ENCODE data around the gene TMEM176B. TPM values are rescaled to one million over a fixed set of nuclear protein-coding genes. Genes with fewer than 3 reads are reported as not detected.

TMEM176B gene
- total RNA-seq, 1 experiment from 2014 or later, result 0.31 TPM

- DNase-seq (ENCODE audit: low read depth, low spot score) (no peak), ATAC-seq (no peak)
- Histone ChIP-seq H3K27ac (ENCODE audit: low read length) (no peak overlapping the region), H3K9me3 (ENCODE audit: control insufficient read depth, insufficient read depth, low read depth, low read length) (no peaks in the 10 kb centered on the region), H3K36me3 (ENCODE audit: control insufficient read depth, insufficient read depth, low read length) (no peaks in the 10 kb centered on the region), H3K4me1 (ENCODE audit: control insufficient read depth, insufficient read depth, low read length) (no peaks in the 10 kb centered on the region), H3K27me3 (ENCODE audit: control insufficient read depth, insufficient read depth, low read length) (0 out of 2 replicates have a peak, but pooled peaks cover 3% of the 10 kb centered on the region), H3K4me3 (ENCODE audit: low read depth in 2 of 2, low read length in 2 of 2) (no peak overlapping the region)
- in situ Hi-C loops (cut with HindIII; ENCODE audit: low pct_unique_long_range_greater_than_20kb, low sequenced_read_pairs), result no loop called here
- intact Hi-C loops (cut with micrococcal nuclease; ENCODE audit: unreplicated experiment), result no loop called here
- no TSS peak for BruUV-seq (replicated peaks)
- TF ChIP-seq TCF7L2 (IDR thresholded peaks at IDR 0.05; ENCODE audit: low read depth, low read length) (no peak), REST (IDR thresholded peaks at IDR 0.05; ENCODE audit: insufficient read depth in 1 of 2, low read depth in 2 of 2, low read length in 1 of 2) (no peak), SIN3A (IDR thresholded peaks at IDR 0.05; ENCODE audit: borderline replicate concordance, insufficient read depth, low read depth, low read length) (no peak), CTCF (IDR thresholded peaks at IDR 0.05) (0 out of 2 replicates have a peak, but pooled peaks have one; percentile 4)
- POLR2A ChIA-PET, result no interaction called here
- CTCF ChIA-PET, result no interaction called here
Observed at GRCh38 chr7:150828384-150828783, 28.2 kb upstream of the TMEM176B start.

DNA sequence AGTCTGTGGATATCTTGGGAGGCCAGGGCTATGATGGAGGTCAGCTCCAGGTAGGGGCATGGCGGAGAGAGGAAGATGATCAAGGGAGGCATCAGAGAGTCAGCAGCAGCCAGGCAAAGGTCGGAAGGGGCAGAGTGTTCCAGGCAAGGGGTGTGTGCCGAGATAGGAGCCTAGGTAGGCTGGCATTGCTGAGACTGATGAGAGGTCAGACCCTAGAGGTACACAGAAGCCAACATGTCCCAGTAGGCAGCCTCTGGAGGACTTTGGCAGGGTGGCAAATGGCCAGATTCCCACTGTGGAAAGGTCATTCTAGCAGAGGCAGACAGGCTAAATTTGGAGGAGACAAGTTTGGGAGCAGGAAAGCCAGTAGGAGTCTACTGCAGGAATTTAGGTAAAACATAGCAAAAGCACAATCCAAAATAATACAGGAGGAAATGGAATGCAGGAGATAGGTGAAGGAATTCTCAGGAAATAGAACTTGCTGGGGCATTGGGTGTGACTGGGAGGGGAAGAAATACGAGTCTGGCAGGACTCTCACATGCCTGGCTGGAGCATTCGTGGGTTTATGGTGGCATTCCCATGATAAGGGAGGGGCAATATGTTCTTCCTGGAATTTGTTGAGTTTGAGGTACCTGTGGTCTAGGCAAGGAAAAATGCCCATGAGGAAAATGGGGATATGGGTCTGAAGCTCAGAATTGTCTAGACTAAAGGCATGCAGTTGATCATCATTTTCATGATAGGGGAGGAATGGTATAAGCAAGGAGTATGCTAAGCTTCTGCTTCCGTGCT, 26.1 kb upstream of the TMEM176B start:
- ATAC-seq (no peak), DNase-seq (ENCODE audit: low read depth, low spot score) (no peak)
- TF ChIP-seq POLR2AphosphoS5 (IDR thresholded peaks at IDR 0.05; ENCODE audit: low read depth, low read length) (no peak), CTCF (IDR thresholded peaks at IDR 0.05) (no peak), REST (IDR thresholded peaks at IDR 0.05; ENCODE audit: insufficient read depth in 1 of 2, low read depth in 2 of 2, low read length in 1 of 2) (no peak), TCF7L2 (IDR thresholded peaks at IDR 0.05; ENCODE audit: low read depth, low read length) (no peak), SIN3A (IDR thresholded peaks at IDR 0.05; ENCODE audit: borderline replicate concordance, insufficient read depth, low read depth, low read length) (no peak)
- ChIA-PET POLR2A (no interaction called here), CTCF (no interaction called here)
- H3K27me3 ChIP-seq (ENCODE audit: control insufficient read depth, insufficient read depth, low read length), result 0 out of 2 replicates have a peak, but pooled peaks cover 3% of the 10 kb centered on the region
- no peak overlapping the region for H3K27ac ChIP-seq (ENCODE audit: low read length)
- in situ Hi-C loops (cut with HindIII; ENCODE audit: low pct_unique_long_range_greater_than_20kb, low sequenced_read_pairs) (no loop called here), intact Hi-C loops (cut with micrococcal nuclease; ENCODE audit: unreplicated experiment) (no loop called here)
- H3K4me3 ChIP-seq (ENCODE audit: low read depth in 2 of 2, low read length in 2 of 2), result no peak overlapping the region
- no peaks in the 10 kb centered on the region for H3K36me3 ChIP-seq (ENCODE audit: control insufficient read depth, insufficient read depth, low read length)
- no peaks in the 10 kb centered on the region for H3K9me3 ChIP-seq (ENCODE audit: control insufficient read depth, insufficient read depth, low read depth, low read length)
- BruUV-seq (replicated peaks), result no TSS peak
- H3K4me1 ChIP-seq (ENCODE audit: control insufficient read depth, insufficient read depth, low read length), result no peaks in the 10 kb centered on the region
